Lung (tissue), 12 donors: ENCODE data around the gene DDX27. TPM values are rescaled to one million over a fixed set of nuclear protein-coding genes. Genes with fewer than 3 reads are reported as not detected.

ENCODE experiments used
- ATAC-seq: fragments of 200-7000 bp; cut with Tn5 transposase; one replicate; pipeline ENCODE4 v1.9.1; 2020; ENCODE audit warnings: moderate number of reproducible peaks; ENCODE audit not compliant: insufficient read depth, low FRiP score
- DNase-seq, 3 donors: peaks; one replicate each; pipeline ENCODE4 v3.0.0-alpha.2; 2013 to 2017
- H3K27ac ChIP-seq, 2 donors: one replicate each; pipeline ENCODE4 v1.5.1; 2013; ENCODE audit warnings: mild to moderate bottlenecking in 2 of 2, moderate library complexity in 2 of 2, control low read depth in 1 of 2, inconsistent platforms in 1 of 2, low read depth in 1 of 2, low read length in 1 of 2
- H3K27me3 ChIP-seq, 3 donors: one replicate each; pipeline ENCODE4 v1.5.1; 2013; ENCODE audit warnings: low read length in 2 of 3; ENCODE audit not compliant: control insufficient read depth in 3 of 3, insufficient read depth in 3 of 3
- H3K36me3 ChIP-seq, 4 donors: one replicate each; pipeline ENCODE4 v1.5.1; 2013; ENCODE audit warnings: low read length in 4 of 4, mild to moderate bottlenecking in 1 of 4, moderate library complexity in 1 of 4; ENCODE audit not compliant: control insufficient read depth in 4 of 4, insufficient read depth in 4 of 4
- H3K4me1 ChIP-seq, 5 donors: one replicate each; pipeline ENCODE4 v1.5.1; 2013; ENCODE audit warnings: low read length in 5 of 5, mild to moderate bottlenecking in 2 of 5, moderate library complexity in 1 of 5; ENCODE audit not compliant: control insufficient read depth in 5 of 5, insufficient read depth in 5 of 5
- H3K4me3 ChIP-seq: one replicate; pipeline ENCODE4 v1.5.1; 2013; ENCODE audit warnings: mild to moderate bottlenecking, control low read depth, moderate library complexity
- H3K9ac ChIP-seq, 2 donors: one replicate each; pipeline ENCODE4 v1.5.1; 2013; ENCODE audit warnings: low read length in 2 of 2, control low read depth in 1 of 2; ENCODE audit not compliant: insufficient read depth in 1 of 2
- H3K9me3 ChIP-seq, 4 donors: one replicate each; pipeline ENCODE4 v1.5.1; 2013; ENCODE audit warnings: low read length in 3 of 4, mild to moderate bottlenecking in 1 of 4, moderate library complexity in 1 of 4; ENCODE audit not compliant: control insufficient read depth in 4 of 4, insufficient read depth in 3 of 4
- CTCF ChIP-seq: IDR thresholded peaks from 2 replicates; pipeline ENCODE4 v1.5.1; 2012; ENCODE audit warnings: mild to moderate bottlenecking; ENCODE audit errors: control extremely low read depth, extremely low read depth
- WGBS, 2 donors: extraction: QIAGEN DNeasy Blood & Tissue Kit; methylation state at CpG; one replicate each; pipeline ENCODE4 v1.1.7; 2013; 5-methylcytosine and 5-hydroxymethylcytosine counted together
- polyA plus RNA-seq, 2 donors: library from polyadenylated mRNA; stranded (reverse); fragments of 200-250 nt; gene quantifications; one replicate each; pipeline ENCODE4 v1.2.1, GENCODE V29; 2013
- total RNA-seq, 2 donors: library from RNA; depleted of rRNA in 1 of 2; stranded (reverse); fragments of >200 nt in 1 of 2; gene quantifications; one replicate each; pipeline ENCODE4 v1.2.1, GENCODE V29; 2014 to 2021
- donor health status: control.
- donor health status: control.
- donor health status: Bipolar disorder and iron deficiency.
- donor health status: healthy.
- donor health status: DM: yes; HTN: yes; CAD: no.

DDX27 gene
- total and polyA plus RNA-seq, 4 donors: 24.9 to 30.0 (median 26.1) TPM

GRCh38 chr20:49261173-49261572 lies 42.0 kb downstream of the DDX27 start:
- whole genome bisulfite sequencing, 2 donors: 97 to 98% methylated on average over 3 of the region's 3 CpGs
- H3K4me3 ChIP-seq: no peak overlapping the region
- no peak for DNase-seq
- H3K9ac ChIP-seq: no peak overlapping the region
- H3K9me3 ChIP-seq: peaks cover 0 to 3% (median 0%) of the 10 kb centered on the region in 4 donors
- H3K27me3 ChIP-seq: no peaks in the 10 kb centered on the region
- H3K27ac ChIP-seq: no peak overlapping the region
- peaks cover 0 to 5% (median 0%) of the 10 kb centered on the region in 5 donors for H3K4me1 ChIP-seq
- ATAC-seq: no peak
- TF ChIP-seq CTCF: no peak
- H3K36me3 ChIP-seq: peaks cover 41 to 63% (median 55%) of the 10 kb centered on the region in 4 donors

GRCh38 chr20:49262444-49262843 lies 43.2 kb downstream of the DDX27 start:
- peaks cover 0 to 9% (median 0%) of the 10 kb centered on the region in 5 donors for H3K4me1 ChIP-seq
- peaks cover 35 to 50% (median 42%) of the 10 kb centered on the region in 4 donors for H3K36me3 ChIP-seq
- DNase-seq: no peak

GRCh38 chr20:49267327-49267726 lies 48.1 kb downstream of the DDX27 start:
- 32 to 37% methylated on average over 4 of the region's 4 CpGs for WGBS, 2 donors
- Histone ChIP-seq H3K4me3 (no peak overlapping the region), H3K4me1 (peaks cover 0 to 20% (median 0%) of the 10 kb centered on the region in 5 donors), H3K36me3 (peaks cover 38 to 53% (median 45%) of the 10 kb centered on the region in 4 donors), H3K27ac (no peak overlapping the region), H3K27me3 (no peaks in the 10 kb centered on the region), H3K9me3 (no peaks in the 10 kb centered on the region), H3K9ac (no peak overlapping the region)
- TF ChIP-seq CTCF: no peak
- no peak for DNase-seq
- no peak for ATAC-seq

More at GRCh38 chr20:49262444-49262843, 43.2 kb downstream of the DDX27 start:
- no peak overlapping the region for H3K4me3 ChIP-seq
- ATAC-seq: no peak
- no peaks in the 10 kb centered on the region for H3K27me3 ChIP-seq
- WGBS, 2 donors: 55 to 100% methylated on average over 1 of the region's 1 CpG
- peaks cover 0 to 3% (median 0%) of the 10 kb centered on the region in 4 donors for H3K9me3 ChIP-seq
- no peak overlapping the region for H3K9ac ChIP-seq
- TF ChIP-seq CTCF: no peak
- no peak overlapping the region for H3K27ac ChIP-seq
